IMR-90 (cell line): ENCODE measurements around the gene SMCHD1. TPM values are rescaled to one million over a fixed set of nuclear protein-coding genes. Genes with fewer than 3 reads are reported as not detected.

ENCODE experiments used
- ATAC-seq: fragments of 200-7000 bp; cut with Tn5 transposase; 2 replicates; pipeline ENCODE4 v1.9.1; 2020; ENCODE audit warnings: low read depth, mild to moderate bottlenecking, moderate library complexity
- BruUV-seq: library from RNA; stranded (reverse); fragments of 400-500 nt; replicated peaks from 2 replicates; lab custom pipeline; 2021; lab: Mats Ljungman, UMichigan
- CTCF ChIA-PET: fragments of 300-600 bp; formaldehyde crosslinking; extraction: SDS; loops from one replicate; lab custom pipeline; 2021; ENCODE audit warnings: antibody characterized with exemption; lab: Yijun Ruan, JAX
- POLR2A ChIA-PET: fragments of 300-600 bp; sonication (Branson Sonifier 250); formaldehyde crosslinking; loops from one replicate; lab custom pipeline; 2022; ENCODE audit warnings: antibody characterized with exemption; ENCODE audit not compliant: unreplicated experiment; lab: Charles Lee
- DNase-seq: peaks from one replicate; pipeline ENCODE4 v3.0.0; 2013
- H2AFZ ChIP-seq: replicated peaks from 2 replicates; pipeline ENCODE3; 2013; ENCODE audit warnings: low read length, mild to moderate bottlenecking; ENCODE audit not compliant: poor library complexity
- H2AK5ac ChIP-seq: 2 replicates; pipeline ENCODE4 v1.6.1; 2013; ENCODE audit warnings: low read depth, low read length, inconsistent platforms
- H2AK9ac ChIP-seq: replicated peaks from 2 replicates; pipeline ENCODE3; 2013; ENCODE audit warnings: mild to moderate bottlenecking, low read depth, low read length, moderate library complexity; ENCODE audit not compliant: poor library complexity
- H2BK120ac ChIP-seq: 2 replicates; pipeline ENCODE4 v1.6.1; 2013; ENCODE audit warnings: low read depth, low read length, inconsistent platforms
- H2BK15ac ChIP-seq: 3 replicates; pipeline ENCODE4 v1.6.1; 2013; ENCODE audit warnings: low read depth, low read length, inconsistent platforms
- H2BK20ac ChIP-seq: 2 replicates; pipeline ENCODE4 v1.6.1; 2013; ENCODE audit warnings: low read depth, mild to moderate bottlenecking, inconsistent platforms, low read length, moderate library complexity
- H2BK5ac ChIP-seq: 2 replicates; pipeline ENCODE4 v1.6.1; 2013; ENCODE audit warnings: mild to moderate bottlenecking, low read depth, low read length, inconsistent platforms; ENCODE audit not compliant: poor library complexity, severe bottlenecking
- H3K14ac ChIP-seq: replicated peaks from 2 replicates; pipeline ENCODE4 v1.6.1; 2013; ENCODE audit warnings: low read depth, low read length, inconsistent platforms
- H3K18ac ChIP-seq: 2 replicates; pipeline ENCODE4 v1.6.1; 2013; ENCODE audit warnings: low read depth, low read length, control low read depth
- H3K23ac ChIP-seq: 2 replicates; pipeline ENCODE4 v1.6.1; 2013; ENCODE audit warnings: low read depth, low read length, inconsistent platforms
- H3K27ac ChIP-seq: 2 replicates; pipeline ENCODE4 v1.5.1; 2013; ENCODE audit warnings: mild to moderate bottlenecking, control low read depth, low read length; ENCODE audit not compliant: insufficient read depth
- H3K27me3 ChIP-seq: 2 replicates; pipeline ENCODE4 v1.6.1; 2013; ENCODE audit warnings: low read length; ENCODE audit not compliant: control insufficient read depth, insufficient read depth
- H3K36me3 ChIP-seq: 2 replicates; pipeline ENCODE4 v1.6.1; 2013; ENCODE audit warnings: low read length, mixed read lengths; ENCODE audit not compliant: control insufficient read depth, insufficient read depth
- H3K4ac ChIP-seq: 2 replicates; pipeline ENCODE4 v1.6.1; 2013; ENCODE audit warnings: low read depth, low read length, inconsistent platforms
- H3K4me1 ChIP-seq: 2 replicates; pipeline ENCODE4 v1.6.1; 2013; ENCODE audit warnings: low read length, mixed read lengths; ENCODE audit not compliant: control insufficient read depth, insufficient read depth
- H3K4me2 ChIP-seq: 2 replicates; pipeline ENCODE4 v1.6.1; 2013; ENCODE audit warnings: low read depth, mild to moderate bottlenecking, control low read depth, low read length, moderate library complexity
- H3K4me3 ChIP-seq: 2 replicates; pipeline ENCODE4 v1.5.1; 2013; ENCODE audit warnings: low read depth, mild to moderate bottlenecking, control low read depth, low read length, moderate library complexity; ENCODE audit not compliant: insufficient read depth
- H3K56ac ChIP-seq: 2 replicates; pipeline ENCODE4 v1.6.1; 2013; ENCODE audit warnings: low read length, inconsistent platforms; ENCODE audit not compliant: insufficient read depth; ENCODE audit errors: extremely low read depth
- H3K79me1 ChIP-seq, 2 experiments: 2 replicates each; pipeline ENCODE4 v1.6.1; 2013; ENCODE audit warnings: low read length in 2 of 2, inconsistent platforms in 1 of 2, low read depth in 1 of 2
- H3K9ac ChIP-seq: 2 replicates; pipeline ENCODE4 v1.6.1; 2013; ENCODE audit warnings: low read depth, low read length, control low read depth
- H3K9me1 ChIP-seq: 2 replicates; pipeline ENCODE4 v1.6.1; 2013; ENCODE audit warnings: low read length, inconsistent platforms; ENCODE audit not compliant: insufficient read depth
- H3K9me3 ChIP-seq: 2 replicates; pipeline ENCODE4 v1.6.1; 2013; ENCODE audit warnings: low read length; ENCODE audit not compliant: control insufficient read depth, insufficient read depth
- H4K20me1 ChIP-seq: 2 replicates; pipeline ENCODE4 v1.6.1; 2013; ENCODE audit warnings: low read length, inconsistent platforms; ENCODE audit not compliant: insufficient read depth
- H4K5ac ChIP-seq: 2 replicates; pipeline ENCODE4 v1.6.1; 2013; ENCODE audit warnings: mild to moderate bottlenecking, low read depth, low read length, control low read depth
- H4K8ac ChIP-seq, 2 experiments: 2 replicates each; pipeline ENCODE4 v1.6.1; 2013; ENCODE audit warnings: low read depth in 2 of 2, low read length in 2 of 2, control low read depth in 1 of 2, inconsistent platforms in 1 of 2
- H4K91ac ChIP-seq: 2 replicates; pipeline ENCODE4 v1.6.1; 2013; ENCODE audit warnings: low read depth, low read length, inconsistent platforms; ENCODE audit not compliant: insufficient read depth
- CEBPB ChIP-seq: IDR thresholded peaks from 2 replicates; pipeline ENCODE4 v1.6.1; 2012; ENCODE audit warnings: low read depth, low read length, improper control_type of control experiment
- WGBS, 2 experiments: methylation state at CpG; one replicate each; pipeline versions ENCODE4 v1.1.5 to v1.1.7; 2013; ENCODE audit warnings: missing lambda C conversion rate in 2 of 2; ENCODE audit not compliant: insufficient read length in 1 of 2; ENCODE audit errors: extremely low coverage in 2 of 2; 5-methylcytosine and 5-hydroxymethylcytosine counted together
- dilution Hi-C: fragments of 300-500 bp; cut with HindIII; formaldehyde crosslinking; loops from one replicate; pipeline ENCODE4 v1.14.3; 2018; ENCODE audit warnings: low sequenced_read_pairs; ENCODE audit not compliant: unreplicated experiment
- in situ Hi-C: fragments of 300-500 bp; cut with MboI; formaldehyde crosslinking; loops from 3 replicates; pipeline ENCODE4 v1.14.3; 2019; ENCODE audit warnings: low sequenced_read_pairs, inconsistent platforms, mixed read lengths
- intact Hi-C: fragments of 100-400 bp; cut with micrococcal nuclease; formaldehyde crosslinking; loops from 2 replicates; pipeline ENCODE4 v1.10.0; 2022
- polyA plus RNA-seq, 3 experiments: library from polyadenylated mRNA; depleted of rRNA; stranded (reverse); fragments of >200 nt; gene quantifications; 2 replicates each; pipeline ENCODE4 v1.2.3, GENCODE V29; 2012; ENCODE audit warnings: low replicate concordance in 1 of 3
- total RNA-seq: library from RNA; depleted of rRNA; stranded (reverse); fragments of >200 nt; gene quantifications from 2 replicates; pipeline ENCODE4 v1.2.3, GENCODE V29; 2012

The SMCHD1 gene
- total and polyA plus RNA-seq, 2 of the 4 experiments (the other 2 are of a cell fraction) = 14.8 to 47.3 TPM

GRCh38 chr18:2612996-2613395 is 42.5 kb upstream of the SMCHD1 start:
- in situ Hi-C loops (no loop called here), dilution Hi-C loops (no loop called here), intact Hi-C loops (no loop called here)
- Histone ChIP-seq H2BK15ac (no peak overlapping the region), H3K9ac (no peak overlapping the region), H2BK120ac (no peak overlapping the region), H2AFZ (no peak overlapping the region), H3K14ac (no peak overlapping the region), H2AK9ac (no peak overlapping the region), H3K4ac (no peak overlapping the region), H2BK20ac (no peak overlapping the region), H3K4me3 (no peak overlapping the region), H3K9me1 (no peaks in the 10 kb centered on the region), H3K23ac (no peak overlapping the region), H4K8ac (no peak overlapping the region), H3K56ac (no peak overlapping the region), H3K27ac (no peak overlapping the region), H3K18ac (no peak overlapping the region), H3K79me1 (peaks cover 0 to 6% of the 10 kb centered on the region in 2 experiments; a peak in 1 of 4 replicates), H2AK5ac (no peak overlapping the region), H3K4me2 (no peak overlapping the region), H3K9me3 (no peaks in the 10 kb centered on the region), H2BK5ac (no peak overlapping the region), H3K27me3 (no peaks in the 10 kb centered on the region), H3K36me3 (peaks cover 3% of the 10 kb centered on the region), H4K91ac (no peak overlapping the region), H3K4me1 (no peaks in the 10 kb centered on the region), H4K5ac (no peak overlapping the region), H4K20me1 (no peaks in the 10 kb centered on the region)
- no TSS peak for BruUV-seq
- ChIA-PET POLR2A (no interaction called here), CTCF (no interaction called here)
- no peak for TF ChIP-seq CEBPB
- DNase-seq = no peak
- WGBS, 2 experiments = no CpG with 5 or more reads among the region's 1 CpG
- peak; percentile 27; the same call in 1 of the 2 replicates for ATAC-seq
